HEK293 (cell line): ENCODE results near the gene ISY1.
A peak's percentile ranks its signal among the peaks of the same experiment; 100 is the strongest.

Experiments used
- CTCF ChIP-seq: fragments of 450-650 bp; formaldehyde crosslinking; IDR thresholded peaks from 2 replicates; pipeline ENCODE4 v1.5.1; 2016; ENCODE audit warnings: missing biosample characterization, missing genetic modification characterization
- INSM2 ChIP-seq: fragments of 450-650 bp; formaldehyde crosslinking; IDR thresholded peaks from 2 replicates; pipeline ENCODE4 v1.5.1; 2016; ENCODE audit warnings: missing biosample characterization, missing genetic modification characterization
- KLF17 ChIP-seq: fragments of 450-650 bp; formaldehyde crosslinking; IDR thresholded peaks from 2 replicates; pipeline ENCODE4 v1.5.1; 2016; ENCODE audit warnings: missing biosample characterization, missing genetic modification characterization
- KLF7 ChIP-seq: fragments of 450-650 bp; formaldehyde crosslinking; IDR thresholded peaks from 2 replicates; pipeline ENCODE4 v1.5.1; 2016; ENCODE audit warnings: missing biosample characterization, missing genetic modification characterization, borderline replicate concordance
- PRDM4 ChIP-seq: fragments of 450-650 bp; formaldehyde crosslinking; IDR thresholded peaks from 2 replicates; pipeline ENCODE4 v1.5.1; 2017; ENCODE audit warnings: missing biosample characterization, missing genetic modification characterization
- SCRT2 ChIP-seq: fragments of 450-650 bp; formaldehyde crosslinking; IDR thresholded peaks from 2 replicates; pipeline ENCODE4 v1.5.1; 2016; ENCODE audit warnings: missing biosample characterization, missing genetic modification characterization
- SP2 ChIP-seq: fragments of 450-650 bp; formaldehyde crosslinking; IDR thresholded peaks from 2 replicates; pipeline ENCODE4 v1.5.1; 2016; ENCODE audit warnings: missing biosample characterization, missing genetic modification characterization
- ZFP3 ChIP-seq: fragments of 450-650 bp; formaldehyde crosslinking; IDR thresholded peaks from 2 replicates; pipeline ENCODE4 v1.5.1; 2016; ENCODE audit warnings: low read depth, missing biosample characterization, missing genetic modification characterization
- ZNF114 ChIP-seq: fragments of 450-650 bp; formaldehyde crosslinking; IDR thresholded peaks from 2 replicates; pipeline ENCODE4 v1.5.0; 2017; ENCODE audit warnings: missing biosample characterization, missing genetic modification characterization
- ZNF138 ChIP-seq: fragments of 450-650 bp; formaldehyde crosslinking; IDR thresholded peaks from 2 replicates; pipeline ENCODE4 v1.5.1; 2016; ENCODE audit warnings: missing biosample characterization, missing genetic modification characterization, borderline replicate concordance
- ZNF214 ChIP-seq: fragments of 450-650 bp; formaldehyde crosslinking; IDR thresholded peaks from 2 replicates; pipeline ENCODE4 v1.5.1; 2017; ENCODE audit warnings: missing biosample characterization, mild to moderate bottlenecking, missing genetic modification characterization, borderline replicate concordance
- ZNF248 ChIP-seq: fragments of 450-650 bp; formaldehyde crosslinking; IDR thresholded peaks from 2 replicates; pipeline ENCODE4 v1.5.1; 2017; ENCODE audit warnings: missing biosample characterization, missing genetic modification characterization
- ZNF302 ChIP-seq: fragments of 450-650 bp; formaldehyde crosslinking; IDR thresholded peaks from 2 replicates; pipeline ENCODE4 v1.5.1; 2016; ENCODE audit warnings: missing biosample characterization, missing genetic modification characterization, low read depth
- ZNF391 ChIP-seq: fragments of 450-650 bp; formaldehyde crosslinking; IDR thresholded peaks from 2 replicates; pipeline ENCODE4 v1.5.1; 2016; ENCODE audit warnings: low read depth, missing biosample characterization, missing genetic modification characterization, borderline replicate concordance
- ZNF518A ChIP-seq: fragments of 450-650 bp; formaldehyde crosslinking; conservative IDR thresholded peaks from 2 replicates; pipeline ENCODE4 v1.5.1; 2016; ENCODE audit warnings: low read depth, missing biosample characterization, missing genetic modification characterization
- ZNF530 ChIP-seq: fragments of 450-650 bp; formaldehyde crosslinking; IDR thresholded peaks from 2 replicates; pipeline ENCODE4 v1.5.1; 2016; ENCODE audit warnings: low read depth, missing biosample characterization, missing genetic modification characterization
- ZNF596 ChIP-seq: fragments of 450-650 bp; IDR thresholded peaks from 2 replicates; pipeline ENCODE4 v1.5.0; 2018; ENCODE audit warnings: missing biosample characterization, mild to moderate bottlenecking, missing genetic modification characterization, moderate library complexity
- ZNF658 ChIP-seq: fragments of 450-650 bp; formaldehyde crosslinking; IDR thresholded peaks from 2 replicates; pipeline ENCODE4; 2016; ENCODE audit warnings: missing biosample characterization, missing genetic modification characterization
- ZNF692 ChIP-seq: fragments of 450-650 bp; formaldehyde crosslinking; IDR thresholded peaks from 2 replicates; pipeline ENCODE4 v1.5.1; 2016; ENCODE audit warnings: missing biosample characterization, missing genetic modification characterization
- ZNF701 ChIP-seq: fragments of 450-650 bp; formaldehyde crosslinking; IDR thresholded peaks from 2 replicates; pipeline ENCODE4 v1.5.1; 2016; ENCODE audit warnings: missing biosample characterization, missing genetic modification characterization
- ZNF768 ChIP-seq: fragments of 450-650 bp; formaldehyde crosslinking; IDR thresholded peaks from 2 replicates; pipeline ENCODE4 v1.5.1; 2018; ENCODE audit warnings: missing biosample characterization, mild to moderate bottlenecking, missing genetic modification characterization
- ZNF837 ChIP-seq: fragments of 450-650 bp; formaldehyde crosslinking; IDR thresholded peaks from 2 replicates; pipeline ENCODE4 v1.5.1; 2016; ENCODE audit warnings: missing biosample characterization, missing genetic modification characterization

Gene ISY1

GRCh38 chr3:129160891-129161859 lies at the start of gene ISY1 (continued):
- peak; percentile 64 for TF ChIP-seq CTCF (tag by site-specific recombination)
- TF ChIP-seq SCRT2 (tag by site-specific recombination) = peak; percentile 27; the same call in 1 of the 2 replicates
- peak; percentile 27; the same call in 1 of the 2 replicates for TF ChIP-seq INSM2 (tag by site-specific recombination)
- TF ChIP-seq KLF7 (tag by site-specific recombination) = no peak
- TF ChIP-seq ZFP3 (tag by site-specific recombination) = no peak
- TF ChIP-seq ZNF114 (tag by site-specific recombination) = no peak
- no peak for TF ChIP-seq ZNF837 (tag by site-specific recombination)
- TF ChIP-seq ZNF596 (tag by site-specific recombination) = no peak
- peak; percentile 100 for TF ChIP-seq ZNF518A
- no peak for TF ChIP-seq PRDM4 (tag by site-specific recombination)
- no peak for TF ChIP-seq ZNF138 (tag by site-specific recombination)
- TF ChIP-seq ZNF530 = no peak
- no peak for TF ChIP-seq ZNF302 (tag by site-specific recombination)
- TF ChIP-seq KLF17 (tag by site-specific recombination) = peak; percentile 83
- peak; percentile 93 for TF ChIP-seq SP2 (tag by site-specific recombination)
- no peak; the same call in 1 of the 2 replicates for TF ChIP-seq ZNF391
- no peak for TF ChIP-seq ZNF701 (tag by site-specific recombination)
- peak; percentile 61; the same call in 1 of the 2 replicates for TF ChIP-seq ZNF692
- TF ChIP-seq ZNF214 (tag by site-specific recombination) = no peak
- peak; percentile 41; the same call in 1 of the 2 replicates for TF ChIP-seq ZNF768 (tag by site-specific recombination)
- TF ChIP-seq ZNF248 (tag by site-specific recombination) = no peak
- TF ChIP-seq ZNF658 (tag by site-specific recombination) = no peak
